SIG-M5 (cell line): ENCODE data around the gene RPS16.

Experiments used
- DNase-seq: peaks from one replicate; lab custom pipeline; 2025; lab: John Stamatoyannopoulos, UW

RPS16 gene

GRCh38 chr19:39422020-39422419, 13.7 kb downstream of the RPS16 start:
- no peak for DNase-seq

- DNase-seq: no peak
Observed at GRCh38 chr19:39420769-39421168, 15.0 kb downstream of the RPS16 start.

GRCh38 chr19:39419003-39419402, 16.7 kb downstream of the RPS16 start:
- no peak for DNase-seq

GRCh38 chr19:39417463-39418181, 18.1 kb downstream of the RPS16 start:
- no peak for DNase-seq

GRCh38 chr19:39416152-39417120, 19.3 kb downstream of the RPS16 start:
- DNase-seq: no peak

GRCh38 chr19:39415111-39416046, 20.4 kb downstream of the RPS16 start:
- DNase-seq: no peak

- no peak for DNase-seq
Observed at GRCh38 chr19:39413911-39414608, 21.7 kb downstream of the RPS16 start.

GRCh38 chr19:39413272-39413910, 22.4 kb downstream of the RPS16 start:
- DNase-seq: no peak

GRCh38 chr19:39412867-39413271, 22.9 kb downstream of the RPS16 start:
- no peak for DNase-seq

GRCh38 chr19:39412100-39412866, 23.5 kb downstream of the RPS16 start, which contains the start of gene PLEKHG2:
Gene PLEKHG2 (plus strand): TSS chr19:39412669. CDS start chr19:39414087, 1,418 bp downstream.
- DNase-seq: peak; percentile 94

GRCh38 chr19:39411832-39412099, 24.0 kb downstream of the RPS16 start:
- DNase-seq: peak; percentile 22

- no peak for DNase-seq
Observed at GRCh38 chr19:39411081-39411831, 24.5 kb downstream of the RPS16 start.

GRCh38 chr19:39410831-39411080, 25.0 kb downstream of the RPS16 start:
- no peak for DNase-seq

- DNase-seq: peak; percentile 36
Observed at GRCh38 chr19:39410017-39410830, 25.5 kb downstream of the RPS16 start.

GRCh38 chr19:39409208-39410016, 26.3 kb downstream of the RPS16 start:
- DNase-seq: no peak

GRCh38 chr19:39408392-39409207, 27.1 kb downstream of the RPS16 start:
- DNase-seq: no peak
